Tibial nerve (tissue), 4 donors: ENCODE measurements around the gene RPN1. TPM values are rescaled to one million over a fixed set of nuclear protein-coding genes. Genes with fewer than 3 reads are reported as not detected.

Source experiments
- DNase-seq, 2 donors: peaks; one replicate each; pipeline ENCODE4 v3.0.0-alpha.2; 2019; ENCODE audit warnings: low spot score in 2 of 2
- H3K27ac ChIP-seq, 4 donors: fragments of 200-600 bp; sonication (generic) in 3 of 4; one replicate each; pipeline ENCODE4 v1.5.1; 2017 to 2019; ENCODE audit warnings: mild to moderate bottlenecking in 1 of 4
- H3K27me3 ChIP-seq, 2 donors: fragments of 200-600 bp; sonication (generic) in 1 of 2; one replicate each; pipeline versions ENCODE4 v1.5.1 to v1.6.0; 2017 to 2019
- H3K36me3 ChIP-seq, 3 donors: fragments of 200-600 bp; sonication (generic); one replicate each; pipeline ENCODE4 v1.5.1; 2018 to 2019
- H3K4me1 ChIP-seq, 4 donors: fragments of 200-600 bp; sonication (generic) in 3 of 4; one replicate each; pipeline ENCODE4 v1.5.1; 2017 to 2019
- H3K4me3 ChIP-seq, 4 donors: fragments of 200-600 bp; sonication (generic) in 3 of 4; one replicate each; pipeline ENCODE4 v1.5.1; 2017 to 2019; ENCODE audit warnings: mild to moderate bottlenecking in 1 of 4, moderate library complexity in 1 of 4
- H3K9me3 ChIP-seq, 4 donors: fragments of 200-600 bp; sonication (generic) in 3 of 4; one replicate each; pipeline ENCODE4 v1.5.1; 2017 to 2019
- EP300 ChIP-seq, 2 donors: sonication (generic); formaldehyde crosslinking; IDR thresholded peaks; one replicate each; pipeline ENCODE4 v1.6.1; 2017; ENCODE audit warnings: antibody characterized with exemption in 2 of 2, mild to moderate bottlenecking in 1 of 2
- POLR2A ChIP-seq, 2 donors: fragments of 450-650 bp; IDR thresholded peaks; one replicate each; pipeline ENCODE4 v1.6.1; 2017; ENCODE audit warnings: antibody characterized with exemption in 2 of 2, mild to moderate bottlenecking in 2 of 2, moderate library complexity in 2 of 2
- WGBS, 2 donors: methylation state at CpG; one replicate each; pipeline ENCODE4 v1.1.5; 2018; 5-methylcytosine and 5-hydroxymethylcytosine counted together
- total RNA-seq, 4 donors: library from RNA; depleted of rRNA; stranded (reverse); fragments of >200 nt; gene quantifications; one replicate each; pipeline ENCODE4 v1.1.0, GENCODE V29; 2016
- TF ChIP-seq, protein P1 (sequence below), 5 experiments: fragments of 200-600 bp in 3 of 5; fragments of 450-650 bp in 2 of 5; sonication (generic) in 3 of 5; IDR thresholded peaks; one replicate each; pipeline ENCODE4 v1.5.1; 2016 to 2019; ENCODE audit warnings: antibody characterized with exemption in 5 of 5, mild to moderate bottlenecking in 3 of 5, moderate library complexity in 2 of 5

Gene RPN1
- total RNA-seq, 4 donors from 2014 or later, result 173 to 255 (median 204) TPM

GRCh38 chr3:128605091-128606046 lies 45.2 kb downstream of the RPN1 start:
- no peak overlapping the region for H3K27ac ChIP-seq
- TF ChIP-seq EP300 (IDR thresholded peaks at IDR 0.05), result no peak
- TF ChIP-seq POLR2A (IDR thresholded peaks at IDR 0.05), result no peak
- TF ChIP-seq, protein P1, sequence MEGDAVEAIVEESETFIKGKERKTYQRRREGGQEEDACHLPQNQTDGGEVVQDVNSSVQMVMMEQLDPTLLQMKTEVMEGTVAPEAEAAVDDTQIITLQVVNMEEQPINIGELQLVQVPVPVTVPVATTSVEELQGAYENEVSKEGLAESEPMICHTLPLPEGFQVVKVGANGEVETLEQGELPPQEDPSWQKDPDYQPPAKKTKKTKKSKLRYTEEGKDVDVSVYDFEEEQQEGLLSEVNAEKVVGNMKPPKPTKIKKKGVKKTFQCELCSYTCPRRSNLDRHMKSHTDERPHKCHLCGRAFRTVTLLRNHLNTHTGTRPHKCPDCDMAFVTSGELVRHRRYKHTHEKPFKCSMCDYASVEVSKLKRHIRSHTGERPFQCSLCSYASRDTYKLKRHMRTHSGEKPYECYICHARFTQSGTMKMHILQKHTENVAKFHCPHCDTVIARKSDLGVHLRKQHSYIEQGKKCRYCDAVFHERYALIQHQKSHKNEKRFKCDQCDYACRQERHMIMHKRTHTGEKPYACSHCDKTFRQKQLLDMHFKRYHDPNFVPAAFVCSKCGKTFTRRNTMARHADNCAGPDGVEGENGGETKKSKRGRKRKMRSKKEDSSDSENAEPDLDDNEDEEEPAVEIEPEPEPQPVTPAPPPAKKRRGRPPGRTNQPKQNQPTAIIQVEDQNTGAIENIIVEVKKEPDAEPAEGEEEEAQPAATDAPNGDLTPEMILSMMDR (IDR thresholded peaks at IDR 0.05), result no peak
- no peaks in the 10 kb centered on the region for H3K27me3 ChIP-seq
- H3K4me1 ChIP-seq, result peaks cover 0 to 12% (median 4%) of the 10 kb centered on the region in 4 donors
- no peaks in the 10 kb centered on the region for H3K36me3 ChIP-seq
- WGBS, 2 donors, result 80 to 87% methylated on average over 11 of the region's 11 CpGs
- no peak for DNase-seq
- H3K9me3 ChIP-seq, result no peaks in the 10 kb centered on the region
- no peak overlapping the region for H3K4me3 ChIP-seq

GRCh38 chr3:128603811-128604775 lies 46.5 kb downstream of the RPN1 start:
- 77 to 79% methylated on average over 19 to 20 of the region's 20 CpGs for WGBS, 2 donors
- H3K27me3 ChIP-seq, result no peaks in the 10 kb centered on the region
- DNase-seq, result no peak
- H3K36me3 ChIP-seq, result no peaks in the 10 kb centered on the region
- H3K27ac ChIP-seq, result no peak overlapping the region
- H3K4me1 ChIP-seq, result peaks cover 0 to 12% (median 4%) of the 10 kb centered on the region in 4 donors
- TF ChIP-seq, protein P1 (IDR thresholded peaks at IDR 0.05), result no peak
- TF ChIP-seq POLR2A (IDR thresholded peaks at IDR 0.05) (no peak), EP300 (IDR thresholded peaks at IDR 0.05) (no peak)
- H3K4me3 ChIP-seq, result no peak overlapping the region
- no peaks in the 10 kb centered on the region for H3K9me3 ChIP-seq

DNA sequence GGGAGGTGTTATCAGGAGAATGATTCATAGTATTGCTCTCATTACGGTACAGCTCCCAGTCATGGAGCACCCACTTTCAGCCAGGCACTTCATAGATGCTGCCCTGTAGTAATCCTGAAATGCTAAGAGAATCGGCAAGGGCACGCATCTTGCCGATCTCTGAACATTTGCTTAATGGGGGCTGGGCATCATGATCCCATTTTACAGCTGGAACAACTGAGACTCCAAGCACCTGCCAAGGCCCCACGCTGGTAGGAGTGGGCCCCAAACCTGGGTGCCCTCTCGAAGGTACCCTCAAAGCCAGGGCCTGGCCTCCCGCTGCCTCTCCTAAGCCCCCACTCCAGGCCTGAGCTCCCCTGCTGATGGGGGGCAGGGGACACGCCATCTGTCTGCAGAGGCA lies 47.3 kb downstream of the RPN1 start:
- 86 to 92% methylated on average over 7 to 8 of the region's 8 CpGs for WGBS, 2 donors
- no peaks in the 10 kb centered on the region for H3K9me3 ChIP-seq
- H3K4me3 ChIP-seq, result no peak overlapping the region
- no peak for DNase-seq
- H3K4me1 ChIP-seq, result peaks cover 0 to 8% (median 4%) of the 10 kb centered on the region in 4 donors
- H3K27ac ChIP-seq, result no peak overlapping the region
- TF ChIP-seq POLR2A (IDR thresholded peaks at IDR 0.05) (no peak), EP300 (IDR thresholded peaks at IDR 0.05) (no peak)
- TF ChIP-seq, protein P1 (IDR thresholded peaks at IDR 0.05), result no peak
- no peaks in the 10 kb centered on the region for H3K36me3 ChIP-seq
- H3K27me3 ChIP-seq, result no peaks in the 10 kb centered on the region

DNA sequence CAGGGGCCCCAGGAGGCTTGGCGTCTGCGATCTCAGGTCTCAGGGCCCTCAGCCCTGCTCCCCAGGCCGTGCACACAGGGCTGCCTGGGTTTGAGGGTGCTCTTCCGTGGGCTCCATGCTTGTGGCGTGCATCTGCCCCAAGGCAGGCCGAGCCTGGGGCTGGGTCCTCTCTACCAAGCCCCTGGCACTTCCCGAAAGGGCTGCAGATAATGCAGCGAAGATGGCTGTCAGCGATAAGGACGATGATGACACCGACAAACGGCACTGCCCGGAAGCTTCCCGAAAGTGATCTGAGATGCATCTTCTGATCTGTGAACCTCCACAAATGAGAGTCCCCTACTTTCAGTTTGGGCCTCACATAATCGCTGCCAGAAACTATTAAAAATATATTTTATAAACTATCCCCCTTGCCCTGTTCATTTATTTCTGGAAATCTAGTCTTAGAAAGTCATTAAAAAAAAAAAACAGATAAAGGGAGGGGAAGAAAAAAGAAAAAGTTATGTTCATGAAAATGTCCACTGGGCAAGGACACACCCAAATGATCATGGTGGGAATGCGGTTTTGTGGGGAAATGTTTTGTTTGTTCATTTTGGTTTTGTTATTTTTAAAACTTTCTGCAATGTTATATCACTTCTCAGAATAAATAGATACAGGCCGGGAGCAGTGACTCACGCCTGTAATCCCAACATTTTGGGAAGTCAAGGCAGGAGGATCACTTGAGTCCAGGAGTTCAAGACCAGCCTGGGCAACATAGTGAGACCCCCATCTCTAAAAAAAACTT lies 51.5 kb downstream of the RPN1 start:
- H3K9me3 ChIP-seq, result no peaks in the 10 kb centered on the region
- H3K4me1 ChIP-seq, result no peaks in the 10 kb centered on the region
- 70 to 71% methylated on average over 13 to 18 of the region's 18 CpGs for WGBS, 2 donors
- DNase-seq, result no peak
- no peak overlapping the region for H3K27ac ChIP-seq
- H3K4me3 ChIP-seq, result no peak overlapping the region
- H3K27me3 ChIP-seq, result no peaks in the 10 kb centered on the region
- H3K36me3 ChIP-seq, result no peaks in the 10 kb centered on the region
- no peak for TF ChIP-seq EP300 (IDR thresholded peaks at IDR 0.05)
- TF ChIP-seq, protein P1 (IDR thresholded peaks at IDR 0.05), result no peak
- no peak for TF ChIP-seq POLR2A (IDR thresholded peaks at IDR 0.05)
